PC-3 (cell line): ENCODE data around the gene IL20RB.

Experiments used
- EZH2 ChIP-seq: fragments of 300-600 bp; sonication (generic); IDR thresholded peaks from one replicate; pipeline ENCODE4 v1.6.1; 2017; ENCODE audit warnings: antibody characterized with exemption, mild to moderate bottlenecking, low read length; ENCODE audit not compliant: unreplicated experiment
- EZH2phosphoT487 ChIP-seq: fragments of 300-600 bp; sonication (generic); IDR thresholded peaks from 2 replicates; pipeline ENCODE4 v1.6.1; 2018; ENCODE audit warnings: mild to moderate bottlenecking, antibody characterized with exemption, low read length, borderline replicate concordance
- TF ChIP-seq, protein P1 (sequence below): fragments of 300-600 bp; sonication (generic); conservative IDR thresholded peaks from 2 replicates; pipeline ENCODE4 v1.5.1; 2017; ENCODE audit warnings: antibody characterized with exemption, low read depth, mild to moderate bottlenecking, low read length

DNA sequence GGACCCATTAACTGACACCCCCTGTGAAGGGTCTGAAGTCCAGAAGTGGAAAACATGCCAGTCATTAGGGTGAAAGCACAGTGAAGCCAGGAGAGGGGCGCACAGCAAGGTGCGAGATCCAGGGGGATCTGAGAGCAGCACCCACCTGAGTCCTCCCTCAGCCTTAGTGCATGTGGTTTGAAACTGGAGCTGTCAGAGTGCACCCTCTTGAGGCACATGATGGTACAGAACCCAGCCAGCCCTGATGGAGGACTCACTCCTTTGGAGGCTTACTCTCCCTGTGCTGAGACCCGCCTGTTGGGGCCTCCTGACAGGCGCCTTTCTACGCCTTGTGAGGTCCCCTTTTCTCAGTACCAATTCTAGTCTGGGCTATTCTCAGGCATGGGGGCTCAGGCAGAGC, 77.8 kb downstream of the IL20RB start:
- TF ChIP-seq, protein P1, sequence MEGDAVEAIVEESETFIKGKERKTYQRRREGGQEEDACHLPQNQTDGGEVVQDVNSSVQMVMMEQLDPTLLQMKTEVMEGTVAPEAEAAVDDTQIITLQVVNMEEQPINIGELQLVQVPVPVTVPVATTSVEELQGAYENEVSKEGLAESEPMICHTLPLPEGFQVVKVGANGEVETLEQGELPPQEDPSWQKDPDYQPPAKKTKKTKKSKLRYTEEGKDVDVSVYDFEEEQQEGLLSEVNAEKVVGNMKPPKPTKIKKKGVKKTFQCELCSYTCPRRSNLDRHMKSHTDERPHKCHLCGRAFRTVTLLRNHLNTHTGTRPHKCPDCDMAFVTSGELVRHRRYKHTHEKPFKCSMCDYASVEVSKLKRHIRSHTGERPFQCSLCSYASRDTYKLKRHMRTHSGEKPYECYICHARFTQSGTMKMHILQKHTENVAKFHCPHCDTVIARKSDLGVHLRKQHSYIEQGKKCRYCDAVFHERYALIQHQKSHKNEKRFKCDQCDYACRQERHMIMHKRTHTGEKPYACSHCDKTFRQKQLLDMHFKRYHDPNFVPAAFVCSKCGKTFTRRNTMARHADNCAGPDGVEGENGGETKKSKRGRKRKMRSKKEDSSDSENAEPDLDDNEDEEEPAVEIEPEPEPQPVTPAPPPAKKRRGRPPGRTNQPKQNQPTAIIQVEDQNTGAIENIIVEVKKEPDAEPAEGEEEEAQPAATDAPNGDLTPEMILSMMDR = peak; percentile 29; the same call in 1 of the 2 replicates
- TF ChIP-seq EZH2phosphoT487 (no peak), EZH2 (no peak)
